Panc1 (cell line): ENCODE measurements around the gene KIF1C.

Source experiments
- CTCF ChIP-seq: fragments of 450-650 bp; IDR thresholded peaks from 2 replicates; pipeline ENCODE4 v1.5.1; 2017; ENCODE audit warnings: mild to moderate bottlenecking
- REST ChIP-seq, 2 experiments: IDR thresholded peaks; 2 replicates each; pipeline ENCODE4 v1.6.1; 2011 to 2012; ENCODE audit warnings: low read depth in 2 of 2, control low read depth in 1 of 2, low read length in 1 of 2, mild to moderate bottlenecking in 1 of 2, moderate library complexity in 1 of 2; ENCODE audit not compliant: insufficient read depth in 1 of 2
- SIN3A ChIP-seq: IDR thresholded peaks from 2 replicates; pipeline ENCODE4 v1.6.1; 2012; ENCODE audit warnings: low read depth, mild to moderate bottlenecking, low read length, moderate library complexity, borderline replicate concordance; ENCODE audit not compliant: insufficient read depth
- TCF7L2 ChIP-seq: IDR thresholded peaks from 2 replicates; pipeline ENCODE4 v1.6.1; 2011; ENCODE audit warnings: mild to moderate bottlenecking, low read depth, low read length, inconsistent platforms

- TF ChIP-seq CTCF (no peak), SIN3A (no peak), REST (IDR thresholded peaks at IDR 0.05; ENCODE audit: insufficient read depth in 1 of 2, low read depth in 2 of 2, low read length in 1 of 2) (no peak), TCF7L2 (no peak)
Measured at GRCh38 chr17:4986403-4986802, 11.3 kb upstream of the KIF1C start.
